Body of pancreas (tissue), 4 donors: ENCODE results near the gene DYNC2H1. TPM values are rescaled to one million over a fixed set of nuclear protein-coding genes. Genes with fewer than 3 reads are reported as not detected.
"Not testable (repeated sequence)": the region's sequence is repeated elsewhere in the genome, so short reads cannot be mapped to it uniquely, and the experiment has no call there.

ENCODE experiments used
- ATAC-seq: fragments of 150-250 bp; one replicate; pipeline ENCODE4 v1.9.1; 2016
- DNase-seq, 4 donors: peaks; one replicate each; pipeline ENCODE4 v3.0.0-alpha.2; 2019
- H3K27ac ChIP-seq, 4 donors: fragments of 200-600 bp; sonication (generic); 1 replicate in 3 of 4; 2 replicates in 1 of 4; pipeline versions ENCODE4 v1.5.1 to v1.6.1; 2016 to 2019; ENCODE audit warnings: mild to moderate bottlenecking in 1 of 4, mixed read lengths in 1 of 4, moderate library complexity in 1 of 4
- H3K27me3 ChIP-seq, 2 donors: fragments of 200-600 bp; sonication (generic); one replicate each; pipeline ENCODE4 v1.6.0; 2016; ENCODE audit warnings: mild to moderate bottlenecking in 1 of 2
- H3K36me3 ChIP-seq, 2 donors: fragments of 200-600 bp; sonication (generic); replicated peaks in 1 of 2; 2 replicates each; pipeline ENCODE4 v1.5.1; 2016; ENCODE audit warnings: low read depth in 2 of 2; ENCODE audit not compliant: insufficient read depth in 1 of 2
- H3K4me1 ChIP-seq: fragments of 200-600 bp; sonication (generic); one replicate; pipeline ENCODE4 v1.6.0; 2016
- H3K4me3 ChIP-seq, 2 donors: fragments of 200-600 bp; sonication (generic); 1 replicate in 1 of 2; 2 replicates in 1 of 2; pipeline ENCODE4 v1.5.1; 2016 to 2019
- H3K9me3 ChIP-seq, 3 donors: fragments of 200-600 bp; sonication (generic); 1 replicate in 2 of 3; 2 replicates in 1 of 3; pipeline ENCODE4 v1.5.1; 2016
- CTCF ChIP-seq, 7 experiments: fragments of 450-650 bp in 4 of 7; fragments of 200-600 bp in 3 of 7; sonication (generic) in 3 of 7; IDR thresholded peaks; one replicate each; pipeline ENCODE4 v1.5.1; 2016 to 2019; ENCODE audit warnings: antibody characterized with exemption in 7 of 7
- POLR2A ChIP-seq, 3 donors: fragments of 450-650 bp; IDR thresholded peaks; one replicate each; pipeline ENCODE4 v1.6.1; 2016; ENCODE audit warnings: antibody characterized with exemption in 3 of 3, mild to moderate bottlenecking in 2 of 3
- WGBS, 2 donors: methylation state at CpG; one replicate each; pipeline ENCODE4 v1.1.5; 2017; 5-methylcytosine and 5-hydroxymethylcytosine counted together
- intact Hi-C: fragments of 100-400 bp; cut with DNase I; formaldehyde crosslinking; loops from one replicate; pipeline ENCODE4 v1.15.1; 2023
- total RNA-seq, 2 donors: library from RNA; depleted of rRNA; stranded (reverse); fragments of >200 nt; gene quantifications; one replicate each; pipeline ENCODE4 v1.1.0, GENCODE V29; 2016

DYNC2H1 gene
- total RNA-seq, 2 donors from 2014 or later, result 12.2 to 19.5 TPM

GRCh38 chr11:103111400-103111799 is 2.2 kb downstream of the DYNC2H1 start:
- Histone ChIP-seq H3K27ac (no peak overlapping the region), H3K36me3 (no peaks in the 10 kb centered on the region), H3K9me3 (no peaks in the 10 kb centered on the region), H3K4me1 (peaks cover 11% of the 10 kb centered on the region), H3K27me3 (no peaks in the 10 kb centered on the region), H3K4me3 (no peak overlapping the region)
- no peak for TF ChIP-seq CTCF (IDR thresholded peaks at IDR 0.05)
- TF ChIP-seq POLR2A (IDR thresholded peaks at IDR 0.05), result no peak
- intact Hi-C loops, result no loop called here
- 89 to 92% methylated on average over 5 of the region's 5 CpGs for WGBS, 2 donors
- ATAC-seq (no peak), DNase-seq (no peak)

- TF ChIP-seq POLR2A (IDR thresholded peaks at IDR 0.05) (no peak), CTCF (IDR thresholded peaks at IDR 0.05) (no peak)
- no peak for DNase-seq
- no peak overlapping the region for H3K27ac ChIP-seq
- H3K9me3 ChIP-seq, result no peaks in the 10 kb centered on the region
- intact Hi-C loops, result no loop called here
- H3K4me3 ChIP-seq, result no peak overlapping the region
- ATAC-seq, result no peak
- H3K4me1 ChIP-seq, result peaks cover 11% of the 10 kb centered on the region
- WGBS, 2 donors, result 82 to 93% methylated on average over 1 of the region's 1 CpG
- H3K36me3 ChIP-seq, result no peaks in the 10 kb centered on the region
- H3K27me3 ChIP-seq, result no peaks in the 10 kb centered on the region
These were observed 3.1 kb downstream of the DYNC2H1 start for GRCh38 chr11:103112364-103112763.

- TF ChIP-seq CTCF (IDR thresholded peaks at IDR 0.05), result no peak
- TF ChIP-seq POLR2A (IDR thresholded peaks at IDR 0.05), result no peak
- DNase-seq (no peak), ATAC-seq (no peak)
- Histone ChIP-seq H3K4me3 (no peak overlapping the region), H3K27ac (no peak overlapping the region), H3K4me1 (peaks cover 5% of the 10 kb centered on the region), H3K27me3 (no peaks in the 10 kb centered on the region), H3K36me3 (no peaks in the 10 kb centered on the region), H3K9me3 (no peaks in the 10 kb centered on the region)
- 94 to 95% methylated on average over 4 of the region's 4 CpGs for WGBS, 2 donors
- intact Hi-C loops, result no loop called here
These were observed 5.6 kb downstream of the DYNC2H1 start for GRCh38 chr11:103114836-103115235.

- H3K27ac ChIP-seq, result no peak overlapping the region
These were observed 16.2 kb downstream of the DYNC2H1 start for GRCh38 chr11:103125462-103125861.

GRCh38 chr11:103141986-103142385 is 32.8 kb downstream of the DYNC2H1 start:
- H3K36me3 ChIP-seq, H3K27ac ChIP-seq, H3K9me3 ChIP-seq, H3K27me3 ChIP-seq, intact Hi-C loops, DNase-seq, H3K4me3 ChIP-seq, H3K4me1 ChIP-seq, ATAC-seq: not testable (repeated sequence)
- WGBS, 2 donors, result 93 to 94% methylated on average over 13 of the region's 13 CpGs

More at GRCh38 chr11:103125462-103125861, 16.2 kb downstream of the DYNC2H1 start:
- no peaks in the 10 kb centered on the region for H3K9me3 ChIP-seq
- no peaks in the 10 kb centered on the region for H3K27me3 ChIP-seq
- ATAC-seq (no peak), DNase-seq (no peak)
- no peaks in the 10 kb centered on the region for H3K4me1 ChIP-seq
- no peaks in the 10 kb centered on the region for H3K36me3 ChIP-seq
- TF ChIP-seq POLR2A (IDR thresholded peaks at IDR 0.05), result no peak
- no peak for TF ChIP-seq CTCF (IDR thresholded peaks at IDR 0.05)
- intact Hi-C loops, result no loop called here
- H3K4me3 ChIP-seq, result no peak overlapping the region
